Epithelial cell of proximal tubule (primary cell): Measurements from ENCODE around the gene CSRP3. TPM values are rescaled to one million over a fixed set of nuclear protein-coding genes. Genes with fewer than 3 reads are reported as not detected.
A peak's percentile ranks its signal among the peaks of the same experiment; 100 is the strongest.

Source experiments
- DNase-seq: peaks from one replicate; pipeline ENCODE4 v3.0.0-alpha.2; 2011; ENCODE audit warnings: low read depth
- H3K4me3 ChIP-seq: 2 replicates; pipeline ENCODE4 v1.5.1; 2011; ENCODE audit warnings: low read depth, mild to moderate bottlenecking, low read length
- total RNA-seq: library from RNA; depleted of rRNA; stranded (reverse); fragments of >200 nt; gene quantifications from 2 replicates; pipeline ENCODE4 v1.2.3, GENCODE V29; 2015
- TF ChIP-seq, protein P1 (sequence below): conservative IDR thresholded peaks from 2 replicates; pipeline ENCODE4 v1.5.1; 2012; ENCODE audit warnings: low read depth, mild to moderate bottlenecking, low read length

The CSRP3 gene
- total RNA-seq, 1 donor from 2014 or later: not detected

DNA sequence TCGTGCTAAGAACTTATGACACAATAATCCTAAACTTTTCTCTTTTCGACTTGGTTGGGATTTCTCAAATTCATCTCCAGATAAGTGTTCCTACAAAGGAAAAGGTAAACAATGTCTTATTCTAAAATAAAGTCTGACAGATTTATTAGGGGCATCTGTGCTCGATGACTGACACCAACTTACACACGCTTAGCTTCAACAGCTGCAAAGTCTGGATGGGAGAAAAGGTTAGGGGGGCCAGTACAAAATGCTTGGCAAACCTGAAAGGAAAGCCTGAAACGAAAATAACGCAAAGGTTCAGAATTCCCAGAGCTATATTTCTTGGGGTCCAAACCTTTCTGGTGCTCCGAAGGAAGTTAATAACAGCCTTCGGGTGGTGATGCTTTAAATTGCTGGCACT, 35.6 kb upstream of the CSRP3 start:
- no peak for DNase-seq
- TF ChIP-seq, protein P1, sequence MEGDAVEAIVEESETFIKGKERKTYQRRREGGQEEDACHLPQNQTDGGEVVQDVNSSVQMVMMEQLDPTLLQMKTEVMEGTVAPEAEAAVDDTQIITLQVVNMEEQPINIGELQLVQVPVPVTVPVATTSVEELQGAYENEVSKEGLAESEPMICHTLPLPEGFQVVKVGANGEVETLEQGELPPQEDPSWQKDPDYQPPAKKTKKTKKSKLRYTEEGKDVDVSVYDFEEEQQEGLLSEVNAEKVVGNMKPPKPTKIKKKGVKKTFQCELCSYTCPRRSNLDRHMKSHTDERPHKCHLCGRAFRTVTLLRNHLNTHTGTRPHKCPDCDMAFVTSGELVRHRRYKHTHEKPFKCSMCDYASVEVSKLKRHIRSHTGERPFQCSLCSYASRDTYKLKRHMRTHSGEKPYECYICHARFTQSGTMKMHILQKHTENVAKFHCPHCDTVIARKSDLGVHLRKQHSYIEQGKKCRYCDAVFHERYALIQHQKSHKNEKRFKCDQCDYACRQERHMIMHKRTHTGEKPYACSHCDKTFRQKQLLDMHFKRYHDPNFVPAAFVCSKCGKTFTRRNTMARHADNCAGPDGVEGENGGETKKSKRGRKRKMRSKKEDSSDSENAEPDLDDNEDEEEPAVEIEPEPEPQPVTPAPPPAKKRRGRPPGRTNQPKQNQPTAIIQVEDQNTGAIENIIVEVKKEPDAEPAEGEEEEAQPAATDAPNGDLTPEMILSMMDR: no peak

DNA sequence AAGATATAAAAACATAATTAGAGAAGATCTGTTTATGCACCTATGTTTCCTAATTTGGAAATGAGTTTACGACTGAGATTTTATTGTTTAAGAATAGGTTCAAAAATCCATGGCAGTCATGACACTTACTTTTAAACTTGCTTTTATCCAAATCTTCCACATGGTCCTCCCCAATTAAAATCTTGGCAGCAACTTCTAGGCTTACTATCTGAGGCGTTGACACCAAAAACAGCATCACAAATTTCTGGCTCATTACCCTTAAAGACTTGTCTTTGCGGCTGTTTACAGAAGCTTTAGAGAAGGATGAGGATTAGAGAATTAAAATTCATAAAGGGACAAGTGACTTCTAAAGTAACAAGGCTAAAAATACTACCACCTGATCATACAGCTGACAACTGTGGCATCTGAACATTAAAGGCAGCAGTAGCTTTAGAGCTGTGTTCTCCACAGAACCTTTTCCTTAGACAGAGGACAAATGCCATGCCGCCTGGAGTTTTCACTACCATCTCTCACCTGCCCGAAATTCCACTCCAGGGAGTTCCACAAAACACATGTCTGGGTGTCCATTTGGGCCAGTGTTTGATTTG, 32.5 kb upstream of the CSRP3 start:
- DNase-seq: no peak
- H3K4me3 ChIP-seq: no peak overlapping the region
- TF ChIP-seq, protein P1: no peak

More for the DNA sequence above, 35.6 kb upstream of the CSRP3 start:
- H3K4me3 ChIP-seq: no peak overlapping the region

- TF ChIP-seq, protein P1: no peak
- DNase-seq: peak; percentile 68
- H3K4me3 ChIP-seq: no peak overlapping the region
Observed at GRCh38 chr11:19232910-19233503, 31.2 kb upstream of the CSRP3 start.

DNA sequence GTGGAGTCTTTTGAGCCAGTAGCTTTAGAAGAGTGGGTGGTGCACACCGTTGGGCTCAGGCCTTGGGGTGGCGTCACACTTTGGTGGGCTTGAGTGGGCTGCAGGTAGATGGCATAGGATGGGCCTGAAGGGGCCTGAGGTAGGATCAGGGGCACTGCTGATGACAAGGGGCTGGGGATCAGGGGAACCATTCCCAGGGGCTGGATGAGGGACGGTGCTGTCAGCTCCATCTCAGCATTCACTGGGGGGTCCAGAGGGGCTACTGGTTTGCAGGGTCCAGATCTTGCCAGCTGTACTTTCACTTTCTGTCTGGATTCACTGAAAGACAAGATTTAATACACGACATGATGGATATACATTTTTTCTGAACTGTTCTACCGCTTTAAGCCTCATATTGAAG, 27.9 kb upstream of the CSRP3 start:
- no peak for DNase-seq
- no peak overlapping the region for H3K4me3 ChIP-seq
- TF ChIP-seq, protein P1: no peak

- no peak overlapping the region for H3K4me3 ChIP-seq
- DNase-seq: no peak
- TF ChIP-seq, protein P1: no peak
Observed at GRCh38 chr11:19228968-19229367, 27.2 kb upstream of the CSRP3 start.

DNA sequence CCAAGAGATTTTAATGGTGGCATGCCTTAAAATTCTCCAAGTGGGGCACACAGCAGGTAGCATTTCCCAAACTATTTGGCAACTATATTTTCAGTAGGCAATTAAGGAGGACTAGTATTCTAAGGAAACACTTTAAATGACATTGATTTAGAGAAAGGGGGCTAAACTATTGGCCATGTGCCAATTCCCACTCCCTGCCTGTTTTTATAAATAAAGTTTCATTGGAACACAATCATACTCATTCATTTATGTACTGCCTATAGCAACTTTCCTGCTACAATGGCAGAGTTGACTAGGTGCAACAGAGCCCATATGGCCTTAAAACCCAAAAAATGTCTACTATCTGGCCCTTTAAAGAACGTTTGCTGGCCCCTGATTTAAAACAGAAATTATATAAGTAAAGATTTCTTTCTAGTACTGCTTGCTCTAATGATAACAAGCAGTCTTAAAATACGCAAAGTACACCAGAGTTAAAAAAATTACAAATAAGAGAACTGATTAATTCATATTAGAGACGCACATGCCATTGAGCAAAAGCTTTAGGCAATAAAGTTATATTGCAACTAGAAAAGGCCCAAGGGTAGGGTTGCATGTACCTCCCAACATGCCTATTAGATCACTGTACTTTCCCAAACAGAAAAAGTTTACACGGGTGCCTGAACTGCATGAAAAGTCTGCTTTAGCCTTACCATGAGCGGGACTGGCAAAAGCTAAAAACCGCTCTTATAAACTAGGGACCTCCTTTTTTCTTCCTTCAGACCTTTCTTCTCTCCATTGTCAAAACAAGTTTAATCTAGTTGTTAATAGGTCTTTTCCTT, 24.8 kb upstream of the CSRP3 start:
- TF ChIP-seq, protein P1: no peak
- DNase-seq: no peak
- H3K4me3 ChIP-seq: no peak overlapping the region
